ENCODE measurements around the gene MYZAP. TPM values are rescaled to one million over a fixed set of nuclear protein-coding genes. Genes with fewer than 3 reads are reported as not detected.

Gene MYZAP
- total RNA-seq, 1 experiment from 2014 or later = 0.35 TPM

GRCh38 chr15:57595011-57595866, 3.5 kb downstream of the MYZAP start:
- no peak for DNase-seq
- H3K4me3 ChIP-seq (ENCODE audit: insufficient read depth, low read depth, low read length) = no peak overlapping the region
- H3K36me3 ChIP-seq (replicated peaks; ENCODE audit: control insufficient read depth, insufficient read depth, low read length) = no peaks in the 10 kb centered on the region
- peaks cover 23% of the 10 kb centered on the region for H3K27me3 ChIP-seq (ENCODE audit: control insufficient read depth, insufficient read depth, low read length)

GRCh38 chr15:57596301-57596855, 4.7 kb downstream of the MYZAP start:
- DNase-seq = no peak
- H3K4me3 ChIP-seq (ENCODE audit: insufficient read depth, low read depth, low read length) = no peak overlapping the region
- peaks cover 12% of the 10 kb centered on the region for H3K27me3 ChIP-seq (ENCODE audit: control insufficient read depth, insufficient read depth, low read length)
- H3K36me3 ChIP-seq (replicated peaks; ENCODE audit: control insufficient read depth, insufficient read depth, low read length) = no peaks in the 10 kb centered on the region

DNA sequence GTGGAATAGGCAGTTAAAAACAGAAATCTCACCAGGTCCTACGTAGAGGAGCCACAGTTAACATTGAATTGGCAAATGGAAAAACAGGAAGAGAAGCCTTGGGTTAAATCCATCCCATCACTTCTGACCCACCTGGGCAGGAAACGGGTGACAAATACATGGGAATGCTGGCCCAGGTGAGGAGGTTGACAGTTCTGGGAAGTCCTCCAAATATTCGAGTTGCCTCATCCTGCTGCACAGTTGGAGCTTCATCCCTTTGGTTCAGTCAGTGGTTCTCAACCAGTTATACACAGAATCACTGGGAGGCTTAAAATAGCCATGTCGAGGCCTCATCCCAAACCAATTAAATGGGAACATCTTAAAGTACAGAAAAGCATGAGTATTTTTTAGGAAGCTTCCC, 5.3 kb downstream of the MYZAP start:
- Histone ChIP-seq H3K36me3 (replicated peaks; ENCODE audit: control insufficient read depth, insufficient read depth, low read length) (no peaks in the 10 kb centered on the region), H3K27me3 (ENCODE audit: control insufficient read depth, insufficient read depth, low read length) (peaks cover 9% of the 10 kb centered on the region), H3K4me3 (ENCODE audit: insufficient read depth, low read depth, low read length) (no peak overlapping the region)
- no peak for DNase-seq

- peaks cover 4% of the 10 kb centered on the region for H3K27me3 ChIP-seq (ENCODE audit: control insufficient read depth, insufficient read depth, low read length)
- H3K4me3 ChIP-seq (ENCODE audit: insufficient read depth, low read depth, low read length) = no peak overlapping the region
- no peaks in the 10 kb centered on the region for H3K36me3 ChIP-seq (replicated peaks; ENCODE audit: control insufficient read depth, insufficient read depth, low read length)
- DNase-seq = no peak
Measured at GRCh38 chr15:57597431-57597830, 5.7 kb downstream of the MYZAP start.

DNA sequence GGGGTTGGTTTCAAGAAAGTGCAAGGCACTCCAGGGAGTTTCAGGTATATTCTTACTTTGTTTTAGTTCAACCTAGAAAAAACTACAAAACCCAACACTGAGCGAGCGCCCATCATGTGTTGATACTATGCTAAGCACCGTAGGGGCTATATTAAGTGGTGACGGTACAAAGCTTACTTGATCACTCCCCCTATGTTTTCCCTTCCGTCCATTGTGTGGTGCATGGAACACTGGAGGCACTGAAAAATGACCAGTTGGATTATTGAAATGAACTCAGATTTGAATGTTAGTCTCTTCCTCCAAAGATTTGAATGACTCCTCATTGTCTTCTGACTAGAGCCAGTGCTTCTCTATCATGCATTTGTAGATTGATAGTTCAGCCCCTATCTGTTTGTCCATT, 6.6 kb downstream of the MYZAP start:
- no peak overlapping the region for H3K4me3 ChIP-seq (ENCODE audit: insufficient read depth, low read depth, low read length)
- H3K27me3 ChIP-seq (ENCODE audit: control insufficient read depth, insufficient read depth, low read length) = no peaks in the 10 kb centered on the region; the same call in 1 of the 2 replicates
- DNase-seq = no peak
- H3K36me3 ChIP-seq (replicated peaks; ENCODE audit: control insufficient read depth, insufficient read depth, low read length) = no peaks in the 10 kb centered on the region

- no peak for DNase-seq
- Histone ChIP-seq H3K27me3 (ENCODE audit: control insufficient read depth, insufficient read depth, low read length) (no peaks in the 10 kb centered on the region), H3K36me3 (replicated peaks; ENCODE audit: control insufficient read depth, insufficient read depth, low read length) (no peaks in the 10 kb centered on the region), H3K4me3 (ENCODE audit: insufficient read depth, low read depth, low read length) (no peak overlapping the region)
Measured at GRCh38 chr15:57599296-57599810, 7.6 kb downstream of the MYZAP start.

DNA sequence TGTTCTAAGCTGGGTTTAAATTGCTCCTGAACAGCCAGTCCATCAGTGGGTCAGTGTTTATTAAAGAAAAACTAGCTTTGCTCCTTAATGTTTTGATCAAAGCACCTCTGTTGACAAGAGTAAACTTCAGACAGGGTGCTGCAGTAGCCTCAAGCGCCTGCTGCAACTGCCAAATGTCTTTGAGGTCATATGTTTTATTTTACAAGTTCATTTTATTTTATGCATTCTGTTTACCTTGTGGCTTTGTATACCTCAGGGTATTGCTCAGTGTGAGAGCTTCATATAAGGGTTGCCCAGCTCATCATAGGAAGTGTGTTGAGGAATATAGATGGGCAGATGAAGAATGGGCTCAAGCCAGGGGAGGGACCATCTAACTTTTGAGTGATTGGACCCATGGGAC, 8.5 kb downstream of the MYZAP start:
- Histone ChIP-seq H3K27me3 (ENCODE audit: control insufficient read depth, insufficient read depth, low read length) (no peaks in the 10 kb centered on the region), H3K4me3 (ENCODE audit: insufficient read depth, low read depth, low read length) (no peak overlapping the region), H3K36me3 (replicated peaks; ENCODE audit: control insufficient read depth, insufficient read depth, low read length) (no peaks in the 10 kb centered on the region)
- DNase-seq = no peak

GRCh38 chr15:57604507-57604906, 12.8 kb downstream of the MYZAP start:
- Histone ChIP-seq H3K36me3 (replicated peaks; ENCODE audit: control insufficient read depth, insufficient read depth, low read length) (no peaks in the 10 kb centered on the region), H3K4me3 (ENCODE audit: insufficient read depth, low read depth, low read length) (no peak overlapping the region), H3K27me3 (ENCODE audit: control insufficient read depth, insufficient read depth, low read length) (no peaks in the 10 kb centered on the region)
- DNase-seq = no peak

DNA sequence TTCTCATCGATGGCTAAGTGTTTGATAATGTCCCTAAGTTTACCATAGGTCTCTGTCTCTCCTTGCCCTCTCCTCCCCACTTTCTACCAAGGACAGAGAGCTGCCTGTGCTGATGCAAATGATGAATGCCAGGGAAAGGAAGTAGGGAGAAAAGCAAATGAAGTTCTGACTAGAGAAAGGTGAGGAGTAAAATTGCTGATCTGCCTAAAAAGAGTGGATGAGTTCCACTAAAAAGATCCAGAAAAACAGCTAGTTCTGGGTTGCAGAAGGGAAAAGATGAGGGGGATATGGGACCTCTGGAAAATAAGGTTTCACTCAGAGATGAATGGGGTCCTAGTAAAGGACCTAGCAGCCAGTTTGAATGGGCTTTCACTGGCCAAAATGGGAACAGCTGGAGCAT, 13.8 kb downstream of the MYZAP start:
- no peak for DNase-seq
- H3K4me3 ChIP-seq (ENCODE audit: insufficient read depth, low read depth, low read length) = no peak overlapping the region
- no peaks in the 10 kb centered on the region for H3K27me3 ChIP-seq (ENCODE audit: control insufficient read depth, insufficient read depth, low read length)
- no peaks in the 10 kb centered on the region for H3K36me3 ChIP-seq (replicated peaks; ENCODE audit: control insufficient read depth, insufficient read depth, low read length)

GRCh38 chr15:57606048-57606447, 14.3 kb downstream of the MYZAP start:
- no peak for DNase-seq
- Histone ChIP-seq H3K36me3 (replicated peaks; ENCODE audit: control insufficient read depth, insufficient read depth, low read length) (no peaks in the 10 kb centered on the region), H3K4me3 (ENCODE audit: insufficient read depth, low read depth, low read length) (no peak overlapping the region), H3K27me3 (ENCODE audit: control insufficient read depth, insufficient read depth, low read length) (no peaks in the 10 kb centered on the region)

GRCh38 chr15:57606816-57607215, 15.1 kb downstream of the MYZAP start:
- no peaks in the 10 kb centered on the region for H3K36me3 ChIP-seq (replicated peaks; ENCODE audit: control insufficient read depth, insufficient read depth, low read length)
- DNase-seq = no peak
- H3K4me3 ChIP-seq (ENCODE audit: insufficient read depth, low read depth, low read length) = no peak overlapping the region
- H3K27me3 ChIP-seq (ENCODE audit: control insufficient read depth, insufficient read depth, low read length) = no peaks in the 10 kb centered on the region

GRCh38 chr15:57607570-57608000, 15.9 kb downstream of the MYZAP start:
- Histone ChIP-seq H3K27me3 (ENCODE audit: control insufficient read depth, insufficient read depth, low read length) (no peaks in the 10 kb centered on the region), H3K36me3 (replicated peaks; ENCODE audit: control insufficient read depth, insufficient read depth, low read length) (no peaks in the 10 kb centered on the region), H3K4me3 (ENCODE audit: insufficient read depth, low read depth, low read length) (no peak overlapping the region)
- no peak for DNase-seq

DNA sequence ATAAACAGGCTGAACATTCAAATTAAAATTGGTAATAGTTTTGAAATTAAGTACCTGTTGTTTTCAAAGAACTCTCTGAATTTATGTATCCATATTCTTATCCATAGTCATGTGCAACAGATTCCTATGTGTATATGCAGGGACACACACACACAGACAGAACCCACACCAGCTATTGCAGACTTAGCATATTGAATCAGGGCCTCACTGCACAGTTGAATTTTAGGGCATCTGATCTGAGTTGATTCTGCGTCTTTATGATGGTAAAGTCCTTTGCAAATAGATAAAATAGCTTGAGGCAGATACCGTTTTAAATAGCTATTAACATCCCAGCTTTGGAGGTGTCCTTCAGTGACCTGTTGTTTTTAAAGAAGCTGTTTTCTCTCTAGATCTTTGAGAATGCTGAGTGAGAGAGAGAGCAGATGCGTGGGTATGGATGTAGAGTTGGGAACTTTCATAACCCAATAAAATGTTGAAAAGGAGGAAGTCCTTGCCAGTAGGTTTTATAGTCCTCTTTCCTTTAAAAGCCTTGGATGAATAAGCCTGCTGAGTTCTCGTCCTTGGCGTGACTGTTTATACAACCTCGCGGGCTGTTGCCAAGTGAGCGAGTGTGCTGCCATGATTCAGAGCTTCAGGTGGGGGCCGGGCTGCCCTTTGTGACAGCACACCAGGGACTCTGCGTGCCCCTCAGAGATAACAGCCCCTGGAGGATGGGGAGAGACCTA, 18.3 kb downstream of the MYZAP start:
- Histone ChIP-seq H3K4me3 (ENCODE audit: insufficient read depth, low read depth, low read length) (no peak overlapping the region), H3K36me3 (replicated peaks; ENCODE audit: control insufficient read depth, insufficient read depth, low read length) (no peaks in the 10 kb centered on the region), H3K27me3 (ENCODE audit: control insufficient read depth, insufficient read depth, low read length) (no peaks in the 10 kb centered on the region)
- no peak for DNase-seq

DNA sequence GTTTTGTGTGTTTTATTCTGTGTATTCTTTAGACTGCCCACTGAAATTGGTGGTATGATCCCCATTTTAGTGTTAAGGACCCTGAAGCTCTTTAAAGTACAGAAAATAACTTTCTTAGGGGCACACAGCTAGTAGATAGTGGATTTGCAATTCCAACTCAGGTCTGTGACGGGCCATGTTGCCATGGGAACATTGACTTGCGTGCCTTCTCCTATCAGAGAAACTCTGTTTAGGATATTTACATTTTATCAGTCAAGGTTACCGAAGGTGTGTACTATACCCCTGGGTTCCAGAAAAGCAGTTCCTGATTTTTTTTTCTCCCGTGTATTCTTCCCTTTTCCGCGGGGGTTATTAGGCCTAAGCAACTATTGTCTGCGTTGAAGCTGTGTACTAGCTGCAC, 19.4 kb downstream of the MYZAP start:
- no peak overlapping the region for H3K4me3 ChIP-seq (ENCODE audit: insufficient read depth, low read depth, low read length)
- DNase-seq = no peak
- H3K27me3 ChIP-seq (ENCODE audit: control insufficient read depth, insufficient read depth, low read length) = no peaks in the 10 kb centered on the region
- H3K36me3 ChIP-seq (replicated peaks; ENCODE audit: control insufficient read depth, insufficient read depth, low read length) = no peaks in the 10 kb centered on the region

GRCh38 chr15:57611938-57612337, 20.2 kb downstream of the MYZAP start:
- Histone ChIP-seq H3K36me3 (replicated peaks; ENCODE audit: control insufficient read depth, insufficient read depth, low read length) (no peaks in the 10 kb centered on the region), H3K27me3 (ENCODE audit: control insufficient read depth, insufficient read depth, low read length) (no peaks in the 10 kb centered on the region), H3K4me3 (ENCODE audit: insufficient read depth, low read depth, low read length) (no peak overlapping the region)
- DNase-seq = peak; percentile 48
